Jurkat, Clone E6-1 (cell line): ENCODE measurements around the gene LIN54.
A peak's percentile ranks its signal among the peaks of the same experiment; 100 is the strongest.
"Not testable (repeated sequence)": the region's sequence is repeated elsewhere in the genome, so short reads cannot be mapped to it uniquely, and the experiment has no call there.

Experiments
- DNase-seq: peaks from one replicate; pipeline ENCODE4 v3.0.0-alpha.2; 2011; ENCODE audit warnings: low read depth, low spot score
- H3K4me3 ChIP-seq: 2 replicates; pipeline ENCODE4 v1.5.1; 2011; ENCODE audit warnings: mild to moderate bottlenecking, low read length, control low read depth, moderate library complexity

LIN54 gene

DNA sequence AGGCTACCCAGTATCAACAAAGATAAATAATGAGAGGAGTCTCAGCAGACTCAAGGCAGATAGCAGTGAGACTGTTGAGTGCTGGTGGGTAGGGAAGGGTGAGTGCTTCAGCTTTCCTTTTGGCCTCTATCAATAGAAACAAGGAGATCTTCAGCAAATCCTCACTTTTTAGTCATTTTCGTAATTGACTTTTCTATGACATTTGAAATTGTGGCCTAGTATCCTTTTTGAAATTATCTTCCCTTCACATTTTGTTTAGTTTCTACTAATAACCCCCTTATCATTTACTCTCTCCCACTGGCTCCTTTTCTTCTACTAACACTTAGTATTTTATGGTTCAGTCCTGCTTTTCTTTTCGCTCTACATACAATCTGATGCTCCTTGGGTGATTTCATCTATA lies 44.9 kb downstream of the LIN54 start:
- H3K4me3 ChIP-seq: no peak overlapping the region
- DNase-seq: no peak

DNA sequence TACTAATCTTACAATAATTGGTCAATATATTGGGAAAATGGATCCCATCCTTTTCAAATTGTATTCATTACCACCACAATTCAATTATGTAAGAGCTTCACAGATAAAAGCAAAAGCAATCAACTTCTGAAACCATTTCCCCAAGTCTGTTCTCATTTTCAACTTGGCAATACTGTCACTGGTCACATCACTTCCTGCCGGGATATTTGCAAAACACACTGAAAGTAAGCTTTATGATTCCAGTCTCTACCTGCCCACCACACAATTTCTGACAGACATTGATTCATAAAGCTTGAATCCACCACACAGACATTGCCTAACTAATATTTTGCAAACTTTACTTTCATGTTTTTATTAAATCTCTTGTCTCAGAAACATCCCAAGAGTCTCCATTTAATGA lies 53.6 kb downstream of the LIN54 start:
- DNase-seq: no peak
- no peak overlapping the region for H3K4me3 ChIP-seq

- no peak overlapping the region for H3K4me3 ChIP-seq
- DNase-seq: no peak
Observed at GRCh38 chr4:82954212-82954611, 56.4 kb downstream of the LIN54 start.

DNA sequence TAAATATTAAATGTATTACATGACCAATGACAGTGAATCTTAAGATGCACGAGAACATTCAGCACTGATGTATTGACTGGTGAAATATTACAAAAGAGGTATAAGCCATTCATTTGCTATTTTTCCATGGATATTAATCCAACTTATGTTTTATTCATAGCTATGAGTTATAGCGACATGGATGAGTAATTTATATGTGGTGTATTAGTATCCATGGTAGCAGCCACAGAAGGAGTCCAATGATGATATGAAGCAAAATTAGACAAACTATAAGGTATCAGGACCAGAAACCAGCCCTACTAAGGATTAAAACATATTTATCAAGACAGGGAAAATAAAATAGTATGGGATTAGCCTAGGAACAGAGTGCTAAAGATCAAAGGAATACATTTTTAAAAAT lies 59.4 kb downstream of the LIN54 start:
- DNase-seq: no peak
- H3K4me3 ChIP-seq: no peak overlapping the region

- no peak for DNase-seq
- no peak overlapping the region for H3K4me3 ChIP-seq
Observed at GRCh38 chr4:82948647-82949204, 61.9 kb downstream of the LIN54 start.

DNA sequence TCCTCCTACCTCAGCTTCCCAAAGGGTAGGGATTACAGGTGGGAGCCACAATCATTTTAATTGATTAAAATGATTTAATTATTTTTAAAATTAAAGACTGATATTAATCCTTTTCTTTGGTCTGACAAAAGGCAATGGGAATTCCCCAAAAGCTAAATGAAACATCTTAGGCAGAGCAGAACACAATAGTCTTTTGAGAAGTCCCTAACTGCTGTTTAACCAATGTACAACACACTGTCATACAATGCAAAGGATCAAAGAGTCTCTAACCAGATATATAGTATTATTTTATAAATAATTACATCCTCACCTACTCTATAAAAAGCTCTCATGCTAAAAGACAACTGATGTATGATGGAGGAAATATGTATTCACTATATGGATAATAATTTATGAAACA lies 63.1 kb downstream of the LIN54 start:
- no peak for DNase-seq
- no peak overlapping the region for H3K4me3 ChIP-seq

- H3K4me3 ChIP-seq: no peak overlapping the region
Observed at GRCh38 chr4:82939414-82939813, 71.2 kb downstream of the LIN54 start.

DNA sequence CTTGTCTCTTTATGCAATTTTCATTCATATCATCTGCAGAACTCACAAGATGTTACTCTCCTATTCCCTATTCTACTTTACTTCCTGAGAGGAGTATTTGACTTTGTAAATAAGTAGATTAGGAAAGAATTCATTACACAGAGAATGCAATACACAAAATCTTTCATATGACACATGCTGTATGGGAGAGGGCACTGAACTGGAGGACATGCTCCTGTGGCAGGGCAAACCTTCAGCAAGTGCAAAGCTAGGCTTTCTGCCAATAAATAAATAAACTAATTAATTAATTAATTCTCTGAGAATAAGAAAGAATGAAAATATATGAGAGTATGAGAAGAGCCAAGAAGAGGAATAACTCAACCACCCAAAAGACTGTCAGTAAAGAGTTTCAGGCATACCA lies 76.2 kb downstream of the LIN54 start:
- DNase-seq: no peak
- H3K4me3 ChIP-seq: no peak overlapping the region

More at GRCh38 chr4:82939414-82939813, 71.2 kb downstream of the LIN54 start:
- DNase-seq: no peak

DNA sequence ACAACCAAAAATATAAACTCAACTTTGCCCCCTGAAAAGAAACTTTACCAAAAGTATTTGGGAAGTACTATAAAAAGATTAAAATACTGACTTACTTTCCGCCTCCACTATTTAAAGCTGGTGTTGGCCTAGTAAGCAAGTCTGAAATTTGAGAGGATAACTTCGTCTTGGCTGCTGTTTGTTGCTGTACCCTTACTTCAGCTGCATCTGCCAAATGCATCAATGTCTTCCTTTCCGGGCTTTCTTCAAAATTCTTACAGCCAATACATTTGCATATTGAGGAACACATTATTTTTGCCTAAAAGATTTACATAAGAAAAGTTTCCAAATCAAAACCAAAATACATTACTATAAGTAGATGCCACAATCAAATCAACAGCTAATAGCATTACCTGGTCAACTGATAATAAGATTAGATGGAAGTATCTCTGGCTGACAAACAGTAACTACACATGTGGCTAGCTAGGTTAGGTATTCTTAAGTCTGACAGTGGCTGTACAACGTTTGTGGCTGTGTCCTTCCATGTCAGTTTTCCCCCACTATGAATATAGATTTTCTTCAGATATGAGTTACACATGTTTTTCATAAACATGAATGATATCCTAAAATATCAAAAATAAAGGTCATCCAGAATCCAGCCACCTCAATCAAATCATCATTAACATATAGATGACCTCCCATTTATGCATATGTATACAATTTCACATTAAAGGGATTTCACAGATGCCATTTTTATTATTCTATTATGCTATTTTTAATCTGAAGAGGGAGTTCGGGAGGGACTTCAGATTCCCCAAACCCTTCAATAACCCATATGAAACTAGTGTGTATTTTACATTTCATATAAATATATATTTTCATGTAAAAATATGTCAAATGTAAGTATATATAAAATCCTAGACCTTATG lies 79.5 kb downstream of the LIN54 start:
- H3K4me3 ChIP-seq: no peak overlapping the region
- no peak for DNase-seq

- DNase-seq: no peak
Observed at GRCh38 chr4:82921795-82922194, 88.8 kb downstream of the LIN54 start.

DNA sequence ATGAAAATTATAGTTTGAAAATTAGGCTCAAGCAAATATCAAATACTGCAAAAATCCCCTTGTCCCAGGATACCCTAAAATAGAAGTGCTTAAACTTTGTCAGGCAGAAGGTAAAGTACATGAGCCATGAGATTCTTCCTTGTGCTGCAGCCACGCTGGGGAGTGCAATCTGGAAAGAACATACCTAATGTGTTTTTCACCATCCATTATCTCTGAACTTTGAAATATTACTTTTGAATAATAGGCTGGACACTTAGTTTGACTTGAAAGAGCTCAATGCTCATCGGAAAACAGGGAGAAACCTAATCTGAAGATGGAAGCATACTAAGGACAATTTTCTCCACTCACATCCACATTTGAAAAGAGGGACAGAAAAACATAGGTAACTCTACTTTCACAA lies 91.2 kb downstream of the LIN54 start:
- DNase-seq: no peak
- no peak overlapping the region for H3K4me3 ChIP-seq

More at GRCh38 chr4:82921795-82922194, 88.8 kb downstream of the LIN54 start:
- no peak overlapping the region for H3K4me3 ChIP-seq

GRCh38 chr4:82918091-82918490 lies 92.5 kb downstream of the LIN54 start:
- DNase-seq: no peak
- no peak overlapping the region for H3K4me3 ChIP-seq

- DNase-seq: not testable (repeated sequence)
Observed at GRCh38 chr4:82913968-82914367, 96.7 kb downstream of the LIN54 start.

DNA sequence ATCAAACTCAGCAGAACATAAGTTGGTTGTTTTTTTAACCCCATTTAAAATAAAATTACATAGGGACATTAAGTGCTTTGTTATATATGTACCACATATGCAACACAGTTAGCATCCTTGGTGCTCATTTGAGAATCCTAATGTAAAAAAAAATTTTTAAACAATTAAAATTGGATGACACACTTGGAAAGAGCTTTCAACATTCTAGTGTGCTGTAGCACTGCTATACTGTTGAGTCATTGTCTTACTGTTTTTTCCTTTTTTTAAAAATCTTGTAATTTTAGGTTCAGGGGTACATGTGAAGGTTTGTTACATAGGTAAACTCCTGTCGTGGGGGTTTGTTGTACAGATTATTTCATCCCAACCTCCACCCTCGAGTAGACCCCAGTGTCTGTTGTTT lies 97.3 kb downstream of the LIN54 start:
- DNase-seq: no peak
- H3K4me3 ChIP-seq: no peak overlapping the region

More at GRCh38 chr4:82913968-82914367, 96.7 kb downstream of the LIN54 start:
- not testable (repeated sequence) for H3K4me3 ChIP-seq

- H3K4me3 ChIP-seq: no peak overlapping the region
- no peak for DNase-seq
Observed at GRCh38 chr4:82909326-82909725, 101.3 kb downstream of the LIN54 start.

GRCh38 chr4:82906469-82906868 lies 104.2 kb downstream of the LIN54 start:
- no peak overlapping the region for H3K4me3 ChIP-seq
- DNase-seq: no peak

DNA sequence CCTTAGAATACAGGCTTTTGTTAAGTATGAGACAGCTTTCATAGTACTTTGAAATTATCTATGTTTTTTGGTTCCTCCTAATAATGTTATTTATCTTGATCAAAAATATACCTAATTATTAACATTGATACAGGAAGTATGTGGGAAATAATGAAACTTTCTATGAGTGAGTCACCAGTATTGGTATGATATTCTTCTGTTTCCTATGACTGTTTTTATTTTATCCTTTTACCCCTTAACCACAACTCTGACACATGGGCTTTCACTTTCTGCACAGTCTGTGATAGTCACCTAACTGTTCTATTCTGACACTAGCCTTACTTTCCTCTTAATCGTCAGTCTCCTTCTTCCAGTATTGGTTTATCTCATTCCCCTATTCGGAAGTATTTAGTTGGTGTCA lies 105.4 kb downstream of the LIN54 start:
- DNase-seq: peak; percentile 48
- no peak overlapping the region for H3K4me3 ChIP-seq

- DNase-seq: no peak
- no peak overlapping the region for H3K4me3 ChIP-seq
Observed at GRCh38 chr4:82903737-82904136, 106.9 kb downstream of the LIN54 start.

- H3K4me3 ChIP-seq: peak overlapping the region; percentile 59
- no peak for DNase-seq
Observed at GRCh38 chr4:82901183-82901718, 109.4 kb downstream of the LIN54 start.

- DNase-seq: peak; percentile 99
- H3K4me3 ChIP-seq: peak within 1 kb of the TSS; percentile 59
Observed at GRCh38 chr4:82900411-82901182, 110.0 kb downstream of the LIN54 start, which contains the start of gene THAP9. Gene THAP9 (plus strand): TSS chr4:82900735. CDS start chr4:82900803, 68 bp downstream.
